GM23338 (cell line): ENCODE measurements around the gene CPA1. TPM values are rescaled to one million over a fixed set of nuclear protein-coding genes. Genes with fewer than 3 reads are reported as not detected.

Source experiments
- ATAC-seq: fragments of 200-7000 bp; cut with Tn5 transposase; 3 replicates; pipeline ENCODE4 v1.9.1; 2020
- DNase-seq: peaks from one replicate; pipeline ENCODE4 v3.0.0-alpha.2; 2015; ENCODE audit warnings: low spot score
- H2AFZ ChIP-seq: fragments of 200-600 bp; sonication (generic); 2 replicates; pipeline ENCODE4 v1.8.0; 2016; ENCODE audit warnings: antibody characterized with exemption, mild to moderate bottlenecking, moderate library complexity
- H3F3A ChIP-seq: fragments of 200-600 bp; sonication (generic); replicated peaks from 2 replicates; pipeline ENCODE4 v1.8.0; 2017; ENCODE audit warnings: antibody characterized with exemption, mixed run types, low read depth
- H3K27ac ChIP-seq: fragments of 200-600 bp; sonication (generic); 2 replicates; pipeline ENCODE4 v1.6.1; 2016; ENCODE audit warnings: low read depth
- H3K27me3 ChIP-seq: fragments of 200-600 bp; sonication (generic); 2 replicates; pipeline ENCODE4 v1.8.0; 2016; ENCODE audit warnings: mild to moderate bottlenecking, mixed run types, moderate library complexity; ENCODE audit not compliant: insufficient read depth
- H3K36me3 ChIP-seq: fragments of 200-600 bp; sonication (generic); 2 replicates; pipeline ENCODE4 v1.8.0; 2016; ENCODE audit warnings: mild to moderate bottlenecking; ENCODE audit not compliant: insufficient read depth
- H3K4me1 ChIP-seq: fragments of 200-600 bp; sonication (generic); 2 replicates; pipeline ENCODE4 v1.8.0; 2016; ENCODE audit warnings: mild to moderate bottlenecking, moderate library complexity; ENCODE audit not compliant: insufficient read depth
- H3K4me2 ChIP-seq: fragments of 200-600 bp; sonication (generic); 2 replicates; pipeline ENCODE4 v1.7.1; 2017; ENCODE audit warnings: mixed run types
- H3K4me3 ChIP-seq: fragments of 200-600 bp; sonication (generic); 2 replicates; pipeline ENCODE4 v1.6.1; 2016; ENCODE audit warnings: mixed run types
- H3K79me2 ChIP-seq: fragments of 200-600 bp; sonication (generic); replicated peaks from 2 replicates; pipeline ENCODE4 v1.8.0; 2017; ENCODE audit warnings: mild to moderate bottlenecking; ENCODE audit not compliant: insufficient read depth
- H3K9me2 ChIP-seq: fragments of 200-600 bp; sonication (generic); 2 replicates; pipeline ENCODE4 v1.8.0; 2017; ENCODE audit not compliant: insufficient read depth
- H4K20me1 ChIP-seq: fragments of 200-600 bp; sonication (generic); replicated peaks from 2 replicates; pipeline ENCODE4 v1.8.0; 2017; ENCODE audit warnings: mild to moderate bottlenecking; ENCODE audit not compliant: insufficient read depth
- H3K27ac Mint-ChIP-seq: 2 replicates; pipeline ENCODE4 v1.8.0; 2020; ENCODE audit warnings: inconsistent platforms, mild to moderate bottlenecking, moderate library complexity, mixed read lengths
- H3K27me3 Mint-ChIP-seq: 3 replicates; pipeline ENCODE4 v1.8.0; 2022; ENCODE audit warnings: low read depth, mild to moderate bottlenecking, moderate library complexity, mixed read lengths, inconsistent platforms; ENCODE audit not compliant: insufficient read depth, poor library complexity
- H3K36me3 Mint-ChIP-seq: 3 replicates; pipeline ENCODE4 v1.8.0; 2021; ENCODE audit warnings: low read depth, mild to moderate bottlenecking, inconsistent platforms, moderate library complexity, mixed read lengths
- H3K4me1 Mint-ChIP-seq: 3 replicates; pipeline ENCODE4 v1.8.0; 2020; ENCODE audit warnings: mild to moderate bottlenecking, inconsistent platforms, mixed read lengths
- H3K4me3 Mint-ChIP-seq: 3 replicates; pipeline ENCODE4 v1.8.0; 2021; ENCODE audit warnings: moderate library complexity, mild to moderate bottlenecking, inconsistent platforms, mixed read lengths
- H3K9me3 Mint-ChIP-seq: 3 replicates; pipeline ENCODE4 v1.8.0; 2020; ENCODE audit warnings: moderate library complexity, mild to moderate bottlenecking, inconsistent platforms, mixed read lengths
- CREB1 ChIP-seq: fragments of 250-450 bp; sonication (Bioruptor Pico); IDR thresholded peaks from 2 replicates; pipeline ENCODE4 v1.5.0; 2020; ENCODE audit warnings: low read depth, mild to moderate bottlenecking, moderate library complexity
- ETS1 ChIP-seq: IDR thresholded peaks from 2 replicates; pipeline ENCODE4 v1.6.1; 2016; ENCODE audit warnings: antibody characterized with exemption
- NANOG ChIP-seq: IDR thresholded peaks from 2 replicates; pipeline ENCODE4 v1.6.1; 2016; ENCODE audit warnings: antibody characterized with exemption, borderline replicate concordance
- POLR2AphosphoS5 ChIP-seq: IDR thresholded peaks from 2 replicates; pipeline ENCODE4 v1.6.1; 2016; ENCODE audit warnings: antibody characterized with exemption, low read depth
- STAT1 ChIP-seq: IDR thresholded peaks from one replicate; pipeline ENCODE4 v1.6.1; 2016; ENCODE audit warnings: antibody characterized with exemption; ENCODE audit not compliant: unreplicated experiment
- ZNF114 ChIP-seq: fragments of 250-450 bp; sonication (Bioruptor Pico); IDR thresholded peaks from 2 replicates; pipeline ENCODE4 v1.5.0; 2020; ENCODE audit warnings: mild to moderate bottlenecking, moderate library complexity
- polyA plus RNA-seq: library from polyadenylated mRNA; unstranded; fragments of >200 nt; fragmentation: Nextera tagmentation; extraction: Ambion mirVana; gene quantifications from 2 replicates; pipeline ENCODE4 v1.2.1, GENCODE V29; 2016
- total RNA-seq: library from RNA; depleted of rRNA; stranded (reverse); fragments of >200 nt; shearing (Covaris generic); gene quantifications from 2 replicates; pipeline ENCODE4 v1.2.3, GENCODE V29; 2014
- TF ChIP-seq, protein P1 (sequence below), 2 experiments: fragments of 200-600 bp in 1 of 2; sonication (generic) in 1 of 2; conservative IDR thresholded peaks; 2 replicates each; pipeline versions ENCODE4 v1.5.1 to v1.6.1; 2016 to 2017; ENCODE audit warnings: antibody characterized with exemption in 2 of 2, low read depth in 2 of 2, mild to moderate bottlenecking in 2 of 2, moderate library complexity in 1 of 2
- TF ChIP-seq, protein P2 (sequence below): IDR thresholded peaks from one replicate; pipeline ENCODE4 v1.6.1; 2018; ENCODE audit warnings: antibody characterized with exemption; ENCODE audit not compliant: unreplicated experiment

Gene CPA1
- total and polyA plus RNA-seq, 2 experiments from 2014 or later: not detected

DNA sequence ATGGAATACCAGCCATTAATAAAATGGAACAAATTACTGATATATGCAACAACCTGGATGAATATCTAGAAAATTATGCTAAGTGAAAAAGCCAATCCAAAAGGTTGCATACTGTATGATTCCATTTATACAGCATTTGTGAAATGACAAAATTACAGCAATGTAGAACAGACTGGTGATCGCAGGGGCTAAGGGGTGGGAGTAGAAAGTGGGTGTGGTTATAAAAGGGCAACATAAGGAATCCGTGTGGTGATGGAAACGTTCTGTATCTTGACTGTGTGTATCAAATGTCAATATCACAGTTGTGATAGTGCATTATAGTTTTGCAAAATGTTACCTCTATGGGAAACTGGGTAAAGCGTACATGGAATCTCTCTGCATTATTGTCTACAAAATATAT lies 45.5 kb downstream of the CPA1 start:
- no peak for TF ChIP-seq STAT1
- no peak for TF ChIP-seq CREB1 (CRISPR knock-in tag)
- TF ChIP-seq, protein P1, sequence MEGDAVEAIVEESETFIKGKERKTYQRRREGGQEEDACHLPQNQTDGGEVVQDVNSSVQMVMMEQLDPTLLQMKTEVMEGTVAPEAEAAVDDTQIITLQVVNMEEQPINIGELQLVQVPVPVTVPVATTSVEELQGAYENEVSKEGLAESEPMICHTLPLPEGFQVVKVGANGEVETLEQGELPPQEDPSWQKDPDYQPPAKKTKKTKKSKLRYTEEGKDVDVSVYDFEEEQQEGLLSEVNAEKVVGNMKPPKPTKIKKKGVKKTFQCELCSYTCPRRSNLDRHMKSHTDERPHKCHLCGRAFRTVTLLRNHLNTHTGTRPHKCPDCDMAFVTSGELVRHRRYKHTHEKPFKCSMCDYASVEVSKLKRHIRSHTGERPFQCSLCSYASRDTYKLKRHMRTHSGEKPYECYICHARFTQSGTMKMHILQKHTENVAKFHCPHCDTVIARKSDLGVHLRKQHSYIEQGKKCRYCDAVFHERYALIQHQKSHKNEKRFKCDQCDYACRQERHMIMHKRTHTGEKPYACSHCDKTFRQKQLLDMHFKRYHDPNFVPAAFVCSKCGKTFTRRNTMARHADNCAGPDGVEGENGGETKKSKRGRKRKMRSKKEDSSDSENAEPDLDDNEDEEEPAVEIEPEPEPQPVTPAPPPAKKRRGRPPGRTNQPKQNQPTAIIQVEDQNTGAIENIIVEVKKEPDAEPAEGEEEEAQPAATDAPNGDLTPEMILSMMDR (conservative IDR thresholded peaks at IDR 0.05; ENCODE audit: low read depth in 2 of 2): no peak
- TF ChIP-seq NANOG: no peak
- no peak for TF ChIP-seq ETS1
- no peak for TF ChIP-seq ZNF114 (CRISPR knock-in tag)
- TF ChIP-seq, protein P2, sequence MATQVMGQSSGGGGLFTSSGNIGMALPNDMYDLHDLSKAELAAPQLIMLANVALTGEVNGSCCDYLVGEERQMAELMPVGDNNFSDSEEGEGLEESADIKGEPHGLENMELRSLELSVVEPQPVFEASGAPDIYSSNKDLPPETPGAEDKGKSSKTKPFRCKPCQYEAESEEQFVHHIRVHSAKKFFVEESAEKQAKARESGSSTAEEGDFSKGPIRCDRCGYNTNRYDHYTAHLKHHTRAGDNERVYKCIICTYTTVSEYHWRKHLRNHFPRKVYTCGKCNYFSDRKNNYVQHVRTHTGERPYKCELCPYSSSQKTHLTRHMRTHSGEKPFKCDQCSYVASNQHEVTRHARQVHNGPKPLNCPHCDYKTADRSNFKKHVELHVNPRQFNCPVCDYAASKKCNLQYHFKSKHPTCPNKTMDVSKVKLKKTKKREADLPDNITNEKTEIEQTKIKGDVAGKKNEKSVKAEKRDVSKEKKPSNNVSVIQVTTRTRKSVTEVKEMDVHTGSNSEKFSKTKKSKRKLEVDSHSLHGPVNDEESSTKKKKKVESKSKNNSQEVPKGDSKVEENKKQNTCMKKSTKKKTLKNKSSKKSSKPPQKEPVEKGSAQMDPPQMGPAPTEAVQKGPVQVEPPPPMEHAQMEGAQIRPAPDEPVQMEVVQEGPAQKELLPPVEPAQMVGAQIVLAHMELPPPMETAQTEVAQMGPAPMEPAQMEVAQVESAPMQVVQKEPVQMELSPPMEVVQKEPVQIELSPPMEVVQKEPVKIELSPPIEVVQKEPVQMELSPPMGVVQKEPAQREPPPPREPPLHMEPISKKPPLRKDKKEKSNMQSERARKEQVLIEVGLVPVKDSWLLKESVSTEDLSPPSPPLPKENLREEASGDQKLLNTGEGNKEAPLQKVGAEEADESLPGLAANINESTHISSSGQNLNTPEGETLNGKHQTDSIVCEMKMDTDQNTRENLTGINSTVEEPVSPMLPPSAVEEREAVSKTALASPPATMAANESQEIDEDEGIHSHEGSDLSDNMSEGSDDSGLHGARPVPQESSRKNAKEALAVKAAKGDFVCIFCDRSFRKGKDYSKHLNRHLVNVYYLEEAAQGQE: no peak
- no peak overlapping the region for H3K4me3 Mint-ChIP-seq
- H3K27ac ChIP-seq: no peak overlapping the region
- no peaks in the 10 kb centered on the region for H3F3A ChIP-seq
- peaks cover 3% of the 10 kb centered on the region for H3K27me3 Mint-ChIP-seq
- no peaks in the 10 kb centered on the region for H3K9me2 ChIP-seq
- H3K4me1 Mint-ChIP-seq: peaks cover 15% of the 10 kb centered on the region
- no peak for DNase-seq
- no peaks in the 10 kb centered on the region for H4K20me1 ChIP-seq
- H3K4me1 ChIP-seq: peaks cover 3% of the 10 kb centered on the region; the same call in 1 of the 2 replicates
- H3K27ac Mint-ChIP-seq: no peak overlapping the region
- no peaks in the 10 kb centered on the region for H3K36me3 Mint-ChIP-seq
- no peaks in the 10 kb centered on the region for H3K27me3 ChIP-seq
- no peaks in the 10 kb centered on the region for H3K9me3 Mint-ChIP-seq
- no peak overlapping the region for H3K4me3 ChIP-seq
- no peak overlapping the region for H2AFZ ChIP-seq
- no peaks in the 10 kb centered on the region for H3K79me2 ChIP-seq
- H3K4me2 ChIP-seq: no peak overlapping the region
- ATAC-seq: no peak
- no peaks in the 10 kb centered on the region for H3K36me3 ChIP-seq

DNA sequence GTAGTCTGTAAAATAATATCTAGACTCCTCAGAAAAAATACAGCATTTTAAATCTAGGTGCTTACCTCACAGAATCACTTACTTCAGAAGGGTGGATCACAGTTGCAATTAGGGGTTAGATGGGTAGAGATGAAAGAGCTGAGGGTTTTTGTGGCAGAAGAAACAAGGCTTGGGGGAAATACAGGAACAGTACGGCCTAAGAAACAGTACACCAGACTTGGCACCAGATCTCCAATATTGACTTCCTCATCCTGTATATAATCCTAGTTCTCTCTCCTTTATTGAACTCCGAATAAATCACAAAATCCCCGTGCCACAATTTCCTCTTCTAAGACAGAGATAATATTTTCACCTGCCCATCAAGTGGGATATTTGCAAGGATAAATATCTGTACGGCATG lies 46.3 kb downstream of the CPA1 start:
- peaks cover 9% of the 10 kb centered on the region for H3K4me1 ChIP-seq
- no peak overlapping the region for H3K4me2 ChIP-seq
- H4K20me1 ChIP-seq: no peaks in the 10 kb centered on the region
- no peak for DNase-seq
- Mint-ChIP-seq H3K36me3 (no peaks in the 10 kb centered on the region), H3K9me3 (no peaks in the 10 kb centered on the region), H3K27me3 (peaks cover 3% of the 10 kb centered on the region), H3K4me3 (no peak overlapping the region), H3K4me1 (peaks cover 11% of the 10 kb centered on the region), H3K27ac (no peak overlapping the region)
- H3K9me2 ChIP-seq: no peaks in the 10 kb centered on the region
- no peak overlapping the region for H3K4me3 ChIP-seq
- no peaks in the 10 kb centered on the region for H3K36me3 ChIP-seq
- H3K27ac ChIP-seq: no peak overlapping the region
- ATAC-seq: no peak
- H3F3A ChIP-seq: no peaks in the 10 kb centered on the region
- H3K27me3 ChIP-seq: no peaks in the 10 kb centered on the region
- H3K79me2 ChIP-seq: no peaks in the 10 kb centered on the region
- H2AFZ ChIP-seq: no peak overlapping the region
- TF ChIP-seq POLR2AphosphoS5 (no peak), CREB1 (CRISPR knock-in tag) (no peak)
- TF ChIP-seq, protein P2: no peak
